ENCODE measurements around the gene SFXN4.

- TF ChIP-seq, protein P1, sequence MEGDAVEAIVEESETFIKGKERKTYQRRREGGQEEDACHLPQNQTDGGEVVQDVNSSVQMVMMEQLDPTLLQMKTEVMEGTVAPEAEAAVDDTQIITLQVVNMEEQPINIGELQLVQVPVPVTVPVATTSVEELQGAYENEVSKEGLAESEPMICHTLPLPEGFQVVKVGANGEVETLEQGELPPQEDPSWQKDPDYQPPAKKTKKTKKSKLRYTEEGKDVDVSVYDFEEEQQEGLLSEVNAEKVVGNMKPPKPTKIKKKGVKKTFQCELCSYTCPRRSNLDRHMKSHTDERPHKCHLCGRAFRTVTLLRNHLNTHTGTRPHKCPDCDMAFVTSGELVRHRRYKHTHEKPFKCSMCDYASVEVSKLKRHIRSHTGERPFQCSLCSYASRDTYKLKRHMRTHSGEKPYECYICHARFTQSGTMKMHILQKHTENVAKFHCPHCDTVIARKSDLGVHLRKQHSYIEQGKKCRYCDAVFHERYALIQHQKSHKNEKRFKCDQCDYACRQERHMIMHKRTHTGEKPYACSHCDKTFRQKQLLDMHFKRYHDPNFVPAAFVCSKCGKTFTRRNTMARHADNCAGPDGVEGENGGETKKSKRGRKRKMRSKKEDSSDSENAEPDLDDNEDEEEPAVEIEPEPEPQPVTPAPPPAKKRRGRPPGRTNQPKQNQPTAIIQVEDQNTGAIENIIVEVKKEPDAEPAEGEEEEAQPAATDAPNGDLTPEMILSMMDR (conservative IDR thresholded peaks at IDR 0.05 in 1 of 2, IDR thresholded peaks at IDR 0.05 in 1 of 2; ENCODE audit: low read depth in 1 of 2, low read length in 2 of 2) = no peak
- no peak for TF ChIP-seq EZH2 (IDR thresholded peaks at IDR 0.05; ENCODE audit: low read length, missing control alignments)
Observed at GRCh38 chr10:119103903-119104653, 61.4 kb downstream of the SFXN4 start, which contains the start of gene DENND10.
